Fibroblast of lung (primary cell): ENCODE measurements around the gene DUSP16. TPM values are rescaled to one million over a fixed set of nuclear protein-coding genes. Genes with fewer than 3 reads are reported as not detected.

Experiments
- DNase-seq, 2 donors: peaks; one replicate each; pipeline versions ENCODE4 v3.0.0 to v3.0.0-alpha.2; 2010; ENCODE audit warnings: low read depth in 2 of 2
- H2AFZ ChIP-seq: 2 replicates; pipeline ENCODE4 v1.5.1; 2012; ENCODE audit warnings: low read length, control low read depth, inconsistent platforms
- H3K27ac ChIP-seq: 2 replicates; pipeline ENCODE4 v1.5.1; 2011; ENCODE audit warnings: low read length, control low read depth; ENCODE audit not compliant: insufficient read depth
- H3K27me3 ChIP-seq: 2 replicates; pipeline ENCODE4 v1.5.1; 2011; ENCODE audit warnings: mild to moderate bottlenecking, low read length; ENCODE audit not compliant: control insufficient read depth, insufficient read depth
- H3K36me3 ChIP-seq: 2 replicates; pipeline ENCODE4 v1.5.1; 2011; ENCODE audit warnings: low read length; ENCODE audit not compliant: control insufficient read depth, insufficient read depth
- H3K4me1 ChIP-seq: 2 replicates; pipeline ENCODE4 v1.5.1; 2011; ENCODE audit warnings: low read length; ENCODE audit not compliant: control insufficient read depth, insufficient read depth; ENCODE audit errors: extremely low read depth
- H3K4me2 ChIP-seq: 2 replicates; pipeline ENCODE4 v1.5.1; 2011; ENCODE audit warnings: low read length, control low read depth; ENCODE audit not compliant: insufficient read depth; ENCODE audit errors: extremely low read depth
- H3K4me3 ChIP-seq, 4 experiments: fragments of 200-600 bp in 1 of 4; sonication (generic) in 1 of 4; replicated peaks in 1 of 4; 2 replicates each; pipeline ENCODE4 v1.5.1; 2011 to 2016; ENCODE audit warnings: low read length in 4 of 4, low read depth in 3 of 4, mild to moderate bottlenecking in 3 of 4, control low read depth in 2 of 4, inconsistent platforms in 1 of 4, mixed read lengths in 1 of 4; ENCODE audit not compliant: insufficient read depth in 1 of 4; ENCODE audit errors: control extremely low read depth in 1 of 4
- H3K79me2 ChIP-seq: 2 replicates; pipeline ENCODE4 v1.5.1; 2012; ENCODE audit warnings: mild to moderate bottlenecking, low read length, inconsistent platforms; ENCODE audit not compliant: control insufficient read depth, insufficient read depth
- H3K9ac ChIP-seq: 2 replicates; pipeline ENCODE4 v1.5.1; 2011; ENCODE audit warnings: mild to moderate bottlenecking, low read length, control low read depth; ENCODE audit not compliant: insufficient read depth
- H3K9me3 ChIP-seq: 2 replicates; pipeline ENCODE4 v1.5.1; 2012; ENCODE audit warnings: low read depth, low read length; ENCODE audit not compliant: control insufficient read depth, insufficient read depth
- H4K20me1 ChIP-seq: 2 replicates; pipeline ENCODE4 v1.5.1; 2011; ENCODE audit warnings: low read length; ENCODE audit not compliant: control insufficient read depth, insufficient read depth; ENCODE audit errors: extremely low read depth
- CTCF ChIP-seq, 2 donors: IDR thresholded peaks in 1 of 2; conservative IDR thresholded peaks in 1 of 2; 1 replicate in 1 of 2; 2 replicates in 1 of 2; pipeline ENCODE4 v1.5.1; 2011 to 2012; ENCODE audit warnings: low read length in 2 of 2, control low read depth in 1 of 2, inconsistent platforms in 1 of 2, low read depth in 1 of 2, mild to moderate bottlenecking in 1 of 2
- EZH2 ChIP-seq: IDR thresholded peaks from 2 replicates; pipeline ENCODE4 v1.5.1; 2012; ENCODE audit warnings: low read length, control low read depth, mild to moderate bottlenecking; ENCODE audit errors: missing control alignments
- polyA plus RNA-seq, 2 donors: library from polyadenylated mRNA; depleted of rRNA in 1 of 2; stranded (reverse) in 1 of 2; unstranded in 1 of 2; fragments of >200 nt; gene quantifications; 2 replicates each; pipeline ENCODE4 v1.2.1, GENCODE V29; 2011 to 2012; ENCODE audit warnings: missing spikeins in 1 of 2
- total RNA-seq: library from RNA; depleted of rRNA; stranded (reverse); fragments of >200 nt; gene quantifications from 2 replicates; pipeline ENCODE4 v1.2.1, GENCODE V29; 2014

Gene DUSP16
- total and polyA plus RNA-seq, 2 donors (not counting 1 experiment from before 2014, with no cell fraction given), result 9.4 to 15.2 TPM

- Histone ChIP-seq H3K79me2 (peaks cover 14% of the 10 kb centered on the region), H3K4me3 (no peak overlapping the region), H3K9ac (no peak overlapping the region), H4K20me1 (no peaks in the 10 kb centered on the region), H2AFZ (no peak overlapping the region), H3K27ac (no peak overlapping the region), H3K9me3 (no peaks in the 10 kb centered on the region), H3K36me3 (no peaks in the 10 kb centered on the region), H3K27me3 (no peaks in the 10 kb centered on the region), H3K4me2 (no peak overlapping the region), H3K4me1 (no peaks in the 10 kb centered on the region)
- DNase-seq, result no peak
- no peak for TF ChIP-seq CTCF (conservative IDR thresholded peaks at IDR 0.05 in 1 of 2, IDR thresholded peaks at IDR 0.05 in 1 of 2; ENCODE audit: low read depth in 1 of 2, low read length in 2 of 2)
- no peak for TF ChIP-seq EZH2
These were observed 4.4 kb downstream of the DUSP16 start for GRCh38 chr12:12558291-12558690.

GRCh38 chr12:12557733-12558132, 4.9 kb downstream of the DUSP16 start:
- no peak overlapping the region for H3K9ac ChIP-seq
- H3K4me1 ChIP-seq, result no peaks in the 10 kb centered on the region
- H3K4me3 ChIP-seq, result no peak overlapping the region
- peaks cover 14% of the 10 kb centered on the region for H3K79me2 ChIP-seq
- no peak for TF ChIP-seq CTCF (conservative IDR thresholded peaks at IDR 0.05 in 1 of 2, IDR thresholded peaks at IDR 0.05 in 1 of 2; ENCODE audit: low read depth in 1 of 2, low read length in 2 of 2)
- TF ChIP-seq EZH2, result no peak
- no peaks in the 10 kb centered on the region for H3K27me3 ChIP-seq
- no peaks in the 10 kb centered on the region for H4K20me1 ChIP-seq
- no peak for DNase-seq
- H3K36me3 ChIP-seq, result no peaks in the 10 kb centered on the region
- H3K9me3 ChIP-seq, result no peaks in the 10 kb centered on the region
- no peak overlapping the region for H3K27ac ChIP-seq
- no peak overlapping the region for H2AFZ ChIP-seq
- H3K4me2 ChIP-seq, result no peak overlapping the region

DNA sequence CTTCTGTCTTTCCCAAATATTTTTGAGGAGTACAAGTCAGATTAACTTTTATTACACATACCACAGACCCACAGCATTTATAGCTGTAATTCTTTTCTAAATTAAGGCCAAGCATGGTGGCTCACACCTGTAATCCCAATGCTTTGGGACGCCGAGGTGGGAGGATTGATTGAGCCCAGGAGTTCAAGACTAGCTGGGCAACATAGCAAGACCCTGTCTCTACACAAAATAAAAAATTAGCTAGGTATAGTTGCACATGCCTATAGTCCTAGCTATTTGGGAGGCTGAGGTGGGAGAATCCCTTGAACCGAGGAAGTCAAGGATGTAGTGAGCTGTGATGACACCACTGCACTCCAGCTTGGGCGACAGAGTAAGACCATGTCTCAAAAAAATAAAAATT, 7.0 kb downstream of the DUSP16 start:
- TF ChIP-seq CTCF (conservative IDR thresholded peaks at IDR 0.05 in 1 of 2, IDR thresholded peaks at IDR 0.05 in 1 of 2; ENCODE audit: low read depth in 1 of 2, low read length in 2 of 2), result no peak
- no peak for TF ChIP-seq EZH2
- no peaks in the 10 kb centered on the region for H3K36me3 ChIP-seq
- H3K4me1 ChIP-seq, result no peaks in the 10 kb centered on the region
- no peak overlapping the region for H3K9ac ChIP-seq
- no peak overlapping the region for H3K4me3 ChIP-seq
- H3K9me3 ChIP-seq, result no peaks in the 10 kb centered on the region
- H3K27me3 ChIP-seq, result no peaks in the 10 kb centered on the region
- H4K20me1 ChIP-seq, result no peaks in the 10 kb centered on the region
- H3K4me2 ChIP-seq, result no peak overlapping the region
- DNase-seq, result no peak
- H2AFZ ChIP-seq, result no peak overlapping the region
- H3K79me2 ChIP-seq, result peaks cover 9% of the 10 kb centered on the region
- no peak overlapping the region for H3K27ac ChIP-seq
